ENCODE measurements around the gene PPM1F.
A peak's percentile ranks its signal among the peaks of the same experiment; 100 is the strongest.

The PPM1F gene, protein sequence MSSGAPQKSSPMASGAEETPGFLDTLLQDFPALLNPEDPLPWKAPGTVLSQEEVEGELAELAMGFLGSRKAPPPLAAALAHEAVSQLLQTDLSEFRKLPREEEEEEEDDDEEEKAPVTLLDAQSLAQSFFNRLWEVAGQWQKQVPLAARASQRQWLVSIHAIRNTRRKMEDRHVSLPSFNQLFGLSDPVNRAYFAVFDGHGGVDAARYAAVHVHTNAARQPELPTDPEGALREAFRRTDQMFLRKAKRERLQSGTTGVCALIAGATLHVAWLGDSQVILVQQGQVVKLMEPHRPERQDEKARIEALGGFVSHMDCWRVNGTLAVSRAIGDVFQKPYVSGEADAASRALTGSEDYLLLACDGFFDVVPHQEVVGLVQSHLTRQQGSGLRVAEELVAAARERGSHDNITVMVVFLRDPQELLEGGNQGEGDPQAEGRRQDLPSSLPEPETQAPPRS

DNA sequence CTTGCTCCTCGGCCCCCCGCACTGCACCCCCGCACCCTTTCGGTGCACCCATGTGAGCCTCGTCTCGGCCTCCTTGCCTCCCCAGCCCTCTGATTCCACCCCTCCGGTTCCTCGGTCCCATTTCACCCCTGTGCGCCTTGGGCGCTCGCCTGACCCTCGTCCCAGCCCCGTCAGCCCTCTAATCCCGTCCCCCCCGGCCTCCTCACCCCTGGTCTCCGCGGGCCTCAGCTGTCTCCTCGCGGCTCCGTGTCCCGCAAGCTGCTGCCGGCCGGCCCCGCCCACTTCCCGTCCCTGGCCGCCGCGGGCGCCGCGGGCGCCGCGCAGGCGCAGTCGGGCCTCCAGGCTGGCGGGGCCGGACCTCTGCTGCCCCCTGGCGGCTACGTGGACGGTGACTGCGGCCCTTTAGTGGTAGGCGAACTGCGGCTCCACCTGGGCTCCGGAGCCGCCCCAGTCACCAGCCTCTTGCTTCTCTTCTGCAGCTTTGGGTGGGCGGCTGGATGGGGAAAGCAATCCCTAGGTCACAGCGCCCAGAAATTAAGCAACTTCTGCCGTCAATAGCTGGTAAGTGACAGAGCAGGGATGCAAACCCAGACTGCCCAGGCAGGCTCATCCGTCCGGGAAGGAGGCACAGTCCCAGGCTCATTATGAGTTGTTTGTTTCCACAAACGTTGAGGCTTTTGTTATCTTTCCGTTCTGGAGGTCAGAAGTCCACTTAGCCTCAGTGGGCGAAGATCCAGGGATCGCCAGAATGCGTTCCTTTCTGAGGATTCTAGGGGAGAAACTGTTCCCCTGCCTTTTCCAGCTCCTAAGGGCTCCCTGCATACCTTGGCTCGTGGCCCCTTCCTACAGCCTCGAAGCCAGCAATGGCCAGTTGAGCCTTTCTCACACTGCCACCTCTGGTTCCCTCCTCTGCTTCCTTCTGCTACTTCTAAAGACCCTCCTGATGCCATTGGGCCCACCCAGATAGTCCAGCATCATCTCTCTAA is at the start of gene PPM1F:
PPM1F (minus strand) TSS at position 263 of the 986 bp plus-strand sequence. CDS start 6,800 bp downstream, outside the sequence.
- DNase-seq: peak; percentile 98

DNA sequence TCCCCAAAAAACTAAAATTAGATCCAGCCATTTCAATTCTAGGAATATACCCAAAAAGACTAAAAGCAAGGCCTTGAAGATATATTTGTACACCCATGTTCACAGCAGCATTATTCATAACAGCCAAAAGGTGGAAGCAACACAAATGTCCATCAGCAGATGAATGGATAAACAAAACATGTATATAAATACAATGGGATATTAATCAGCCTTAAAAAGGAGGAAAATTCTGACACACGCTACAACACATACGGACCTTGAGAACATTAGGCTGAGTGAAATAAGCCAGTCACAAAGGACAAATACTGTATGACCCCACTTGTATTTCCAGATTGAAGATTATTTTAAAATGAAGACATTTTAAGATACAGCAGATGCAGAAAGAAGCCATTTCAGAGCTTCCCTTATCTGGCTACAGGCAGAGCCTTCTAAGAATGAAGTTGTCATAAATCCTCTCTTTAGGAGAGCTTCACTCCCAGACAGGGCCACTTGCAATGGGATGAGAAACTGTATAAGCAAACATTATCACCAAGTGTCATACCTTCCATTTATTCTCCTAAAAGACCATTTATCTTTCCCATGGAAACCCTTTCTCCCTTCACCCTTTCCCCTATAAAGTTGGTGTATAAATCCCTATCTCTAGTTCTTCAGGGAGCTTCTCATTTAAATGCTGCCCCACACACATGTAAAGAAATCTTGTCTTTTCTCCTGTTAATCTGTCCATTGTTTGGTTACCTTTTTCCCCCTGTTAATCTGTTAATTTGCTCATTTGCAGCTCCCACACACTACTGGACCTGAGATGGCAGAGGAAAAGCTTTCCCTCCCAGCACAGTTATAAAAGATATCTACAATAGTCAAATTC is 49.2 kb upstream of the PPM1F start:
- DNase-seq: no peak

DNA sequence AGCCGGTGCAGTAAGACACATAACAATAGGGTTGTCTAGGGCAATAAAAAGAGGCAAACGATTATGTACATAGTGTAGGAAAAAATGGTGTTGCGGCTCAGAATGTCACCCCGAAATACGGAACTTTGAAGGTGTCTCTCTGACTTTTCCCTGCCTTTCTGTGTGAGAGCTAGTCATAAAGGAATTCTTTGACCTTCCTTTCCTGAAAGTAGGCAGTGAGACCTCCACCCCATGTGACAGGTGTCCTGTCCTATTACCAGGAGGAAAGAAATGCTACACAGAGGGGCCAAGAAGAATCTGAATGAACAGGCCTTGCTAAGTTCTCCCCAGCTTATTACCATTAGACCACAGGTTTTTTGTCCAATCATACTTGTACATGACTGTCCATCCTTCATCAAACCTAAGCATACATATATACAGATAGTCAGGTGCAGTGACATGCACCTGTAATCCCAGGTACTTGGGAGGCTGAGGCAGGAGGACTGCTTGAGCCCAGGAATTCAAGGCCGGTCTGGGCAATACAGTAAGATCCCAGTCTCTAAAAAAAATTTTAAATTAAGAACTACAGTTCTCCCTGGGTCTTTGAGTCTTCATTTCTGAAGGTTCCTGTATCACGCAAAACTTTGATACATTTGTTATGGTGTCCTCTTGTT is 46.1 kb upstream of the PPM1F start:
- DNase-seq: no peak

DNA sequence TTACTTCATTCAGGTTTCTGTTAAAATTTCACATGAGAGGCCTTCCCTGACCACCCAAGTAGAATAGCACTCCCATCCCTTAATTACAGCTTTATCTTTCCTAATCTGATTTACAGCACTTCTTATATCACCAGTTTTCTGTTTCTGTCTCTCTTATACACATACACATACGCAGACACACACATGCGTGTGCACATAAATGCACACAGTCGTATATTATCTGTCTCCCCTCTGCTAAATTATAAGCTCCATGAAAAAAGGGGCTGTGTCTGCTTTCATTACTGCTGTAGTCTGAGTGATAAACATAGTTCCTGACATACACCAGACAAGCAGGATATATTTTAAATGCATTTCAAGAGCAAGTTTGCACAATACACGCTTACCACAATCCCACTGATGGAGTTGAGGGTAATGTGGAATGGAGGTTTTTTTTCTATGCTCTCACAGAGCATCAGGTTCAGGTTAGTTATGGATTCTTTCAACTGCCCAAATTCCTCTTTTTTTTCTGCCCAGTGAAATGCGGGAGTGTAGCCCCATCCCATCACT is 43.6 kb upstream of the PPM1F start:
- no peak for DNase-seq

DNA sequence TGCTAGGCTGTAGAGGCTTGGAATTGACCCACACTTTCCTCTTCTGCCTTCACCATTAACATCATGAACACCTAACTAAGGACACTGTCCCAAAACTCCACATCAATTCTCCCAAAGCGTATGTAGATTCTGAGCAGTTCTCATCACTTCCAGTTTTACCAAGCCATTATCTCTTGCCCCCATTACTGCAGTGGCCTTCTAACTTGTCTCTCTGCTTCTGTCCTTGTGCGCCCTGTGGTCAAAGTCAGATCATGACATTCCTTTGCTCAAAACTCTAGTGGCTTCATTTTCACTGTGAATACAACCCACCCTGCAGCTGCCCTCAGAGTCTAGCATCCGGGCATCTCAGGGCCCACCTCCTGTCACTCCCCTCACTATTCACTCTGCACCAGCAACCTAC is 43.0 kb upstream of the PPM1F start:
- no peak for DNase-seq

DNA sequence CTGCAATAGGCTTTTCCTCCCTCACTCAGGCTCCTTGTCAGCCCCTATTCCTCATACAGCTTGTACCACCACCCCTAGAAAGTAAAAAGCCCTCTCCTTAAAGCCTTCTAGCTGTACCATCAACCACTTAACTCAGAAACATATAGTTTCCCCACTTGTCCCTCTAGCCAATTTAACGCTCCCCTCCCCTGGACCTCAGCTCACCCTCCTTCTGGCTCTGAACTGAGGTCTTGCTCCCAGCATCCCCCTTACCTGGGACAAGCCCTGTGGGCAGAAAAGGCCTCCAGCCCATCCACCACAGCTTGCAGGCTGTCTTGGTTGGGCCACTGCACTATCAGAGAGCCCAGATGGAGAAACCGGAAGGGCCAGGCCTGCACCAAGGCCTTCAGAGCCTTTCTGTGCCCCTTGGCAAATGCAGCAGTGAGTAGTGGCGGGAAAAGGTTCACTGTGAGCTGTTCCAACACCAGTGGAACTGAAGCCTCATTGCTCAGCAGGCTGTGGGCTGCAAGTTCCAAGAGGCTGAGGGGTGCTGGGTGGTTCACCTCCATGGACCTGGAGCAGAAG is 42.3 kb upstream of the PPM1F start:
- no peak for DNase-seq

DNA sequence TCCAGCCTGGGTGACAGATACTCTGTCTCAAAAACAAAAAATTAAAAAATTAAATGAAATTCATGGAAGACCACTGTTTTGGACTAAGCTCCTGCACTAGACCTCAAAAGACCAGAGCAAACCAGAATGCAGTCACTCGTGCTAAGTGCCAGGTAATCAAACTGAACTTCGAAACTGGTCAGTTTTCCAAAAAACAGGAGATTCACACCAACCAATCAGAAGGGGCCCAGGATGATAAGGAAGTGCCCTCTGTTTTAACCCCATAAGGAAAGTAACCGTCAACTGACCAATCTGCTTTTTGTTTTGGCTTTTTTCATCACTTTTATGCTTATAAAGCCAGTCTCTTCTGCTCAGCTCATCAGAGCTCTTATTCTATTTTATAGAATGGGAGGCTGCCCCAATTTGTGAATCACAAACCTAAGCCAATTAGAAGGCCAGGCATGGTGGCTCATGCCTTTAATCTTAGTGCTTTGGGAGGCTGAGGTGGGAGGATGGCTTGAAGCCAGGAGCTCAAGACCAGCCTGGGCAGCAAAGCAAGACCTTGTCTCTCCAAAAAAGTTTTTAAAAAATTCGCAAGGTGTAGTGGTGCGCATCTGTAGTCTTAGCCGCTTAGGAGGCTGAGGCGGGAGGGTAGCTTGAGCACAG is 40.1 kb upstream of the PPM1F start:
- no peak for DNase-seq

DNA sequence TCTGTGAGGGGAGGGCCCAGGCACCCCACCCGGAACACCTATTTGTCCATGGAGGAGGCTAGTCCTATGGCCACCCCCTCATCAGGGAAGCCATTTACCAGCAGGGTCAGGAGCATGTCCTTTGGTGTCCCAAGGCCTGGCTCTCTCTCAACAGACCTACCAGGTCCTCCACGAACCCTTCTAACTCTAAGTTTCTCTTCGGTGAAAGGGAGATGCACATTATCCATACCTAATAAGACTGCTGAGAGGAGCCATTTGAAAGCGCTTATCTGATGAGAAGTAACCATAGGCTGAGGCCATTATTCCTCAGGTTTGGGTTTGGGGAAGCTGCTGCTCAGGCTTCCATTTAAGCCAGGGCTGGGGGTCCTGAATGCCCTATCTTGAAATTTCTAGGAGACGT is 39.1 kb upstream of the PPM1F start:
- no peak for DNase-seq

DNA sequence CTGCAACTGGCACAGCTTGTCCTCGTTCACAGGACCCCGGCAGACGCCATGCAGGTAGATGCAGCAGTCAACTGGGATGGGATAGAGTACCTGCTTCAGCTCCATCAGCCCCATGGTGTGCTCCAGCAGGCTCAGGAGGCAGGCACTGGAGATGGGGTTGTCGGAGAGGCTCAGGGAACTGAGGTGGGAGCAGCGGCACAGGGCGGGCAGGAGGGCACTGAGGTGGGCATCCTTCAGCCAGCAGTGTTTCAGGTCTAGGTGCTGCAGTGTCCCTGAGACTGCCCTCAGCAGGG is 38.6 kb upstream of the PPM1F start:
- DNase-seq: no peak

DNA sequence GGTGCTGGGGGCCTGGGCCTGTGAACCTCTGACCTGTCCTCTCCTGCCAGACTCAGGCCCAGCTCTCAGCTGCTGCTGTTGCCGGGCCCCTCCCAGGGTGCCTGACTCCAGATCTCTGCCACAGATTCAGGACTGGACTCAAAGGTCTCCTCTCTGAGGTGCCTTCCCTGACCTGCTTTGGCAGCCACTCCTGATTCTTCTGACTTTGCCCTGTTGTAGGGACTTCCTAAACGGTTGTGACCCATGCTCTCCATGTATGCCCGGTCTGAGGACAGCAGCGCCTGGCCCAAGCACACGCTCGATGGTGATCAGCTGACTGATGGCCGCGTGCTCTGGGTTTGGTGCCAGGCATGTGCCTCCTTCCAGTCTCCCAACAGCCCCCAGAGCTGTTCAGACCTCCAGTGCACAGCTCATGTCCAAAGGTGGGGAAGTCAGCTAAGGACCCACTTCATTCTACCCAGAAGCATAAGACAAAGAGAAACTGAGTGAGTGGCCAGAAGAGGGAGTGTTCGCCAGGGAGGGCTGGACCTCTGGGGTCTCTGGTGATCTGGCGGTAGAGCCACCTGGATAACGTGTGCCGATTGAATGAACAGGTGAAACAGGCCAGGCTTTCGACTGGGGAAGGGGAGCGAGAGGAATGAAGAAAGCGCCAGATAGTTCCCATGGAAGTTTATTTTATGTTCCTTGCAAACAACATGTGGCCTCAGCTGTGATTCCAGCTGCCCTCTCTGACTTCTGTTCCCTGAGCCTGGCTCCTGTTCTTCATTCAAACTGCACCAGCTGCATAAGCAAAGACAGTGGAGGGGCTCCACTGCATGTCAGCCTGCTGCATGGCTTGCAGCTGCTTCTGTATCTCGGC is 38.0 kb upstream of the PPM1F start:
- no peak for DNase-seq

DNA sequence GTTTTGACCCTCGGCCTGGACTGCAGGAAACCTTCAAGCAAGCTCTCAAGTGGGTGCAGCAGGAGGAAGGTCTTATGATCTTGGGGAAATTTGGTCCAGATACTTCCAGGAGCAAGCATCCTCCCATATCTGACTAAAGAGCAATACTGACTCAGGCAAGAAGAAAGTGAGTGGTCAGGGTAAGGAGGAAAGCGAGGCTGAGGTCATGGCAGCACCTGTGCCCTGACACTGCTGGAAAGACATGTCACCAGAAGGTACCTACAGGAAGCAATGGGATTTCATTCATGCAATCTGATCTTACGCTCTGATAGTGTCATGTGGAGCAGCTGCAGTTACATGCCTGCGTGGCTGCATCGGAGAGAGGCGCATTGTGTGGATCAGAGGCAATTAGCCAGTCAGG is 36.4 kb upstream of the PPM1F start:
- no peak for DNase-seq

DNA sequence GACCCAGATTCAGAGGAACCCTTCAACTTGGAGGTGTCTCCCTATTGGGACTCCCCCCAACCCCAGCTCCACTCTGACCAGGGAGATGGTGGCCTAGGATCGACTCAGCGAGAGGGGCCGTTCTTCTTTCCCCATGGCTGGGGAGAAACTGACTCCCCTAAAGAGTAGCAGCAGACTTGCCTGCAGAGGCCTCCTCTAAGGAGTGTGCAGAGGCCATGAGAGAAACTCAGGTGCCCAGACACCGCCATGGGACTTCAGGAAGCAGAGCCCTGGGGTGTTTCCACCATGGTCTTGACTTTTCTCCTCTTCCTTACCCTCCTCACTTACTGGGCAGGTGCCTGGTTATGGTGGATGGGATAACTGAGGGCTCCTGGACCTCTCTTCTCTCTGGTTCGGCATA is 32.6 kb upstream of the PPM1F start:
- no peak for DNase-seq

DNA sequence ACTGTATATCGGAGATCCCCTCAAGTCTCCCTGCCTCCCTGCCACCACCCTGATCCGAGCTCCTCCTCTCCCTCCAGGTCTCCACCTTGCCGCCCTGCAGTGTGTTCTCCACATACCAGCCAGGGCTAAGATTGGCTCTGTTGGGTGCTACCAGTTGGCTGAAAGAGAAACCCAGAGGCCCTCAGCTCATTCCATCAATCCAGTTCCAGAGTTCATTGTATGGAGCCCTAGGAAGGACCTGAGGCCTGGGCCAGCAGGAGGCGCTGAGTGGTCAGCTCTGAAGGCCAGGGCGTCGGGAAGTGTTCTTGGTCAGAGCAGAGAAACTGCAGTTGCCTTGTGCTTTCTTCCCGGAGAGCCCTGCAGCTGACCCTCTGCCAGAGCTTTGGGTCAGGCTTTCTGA is 32.1 kb upstream of the PPM1F start:
- no peak for DNase-seq

DNA sequence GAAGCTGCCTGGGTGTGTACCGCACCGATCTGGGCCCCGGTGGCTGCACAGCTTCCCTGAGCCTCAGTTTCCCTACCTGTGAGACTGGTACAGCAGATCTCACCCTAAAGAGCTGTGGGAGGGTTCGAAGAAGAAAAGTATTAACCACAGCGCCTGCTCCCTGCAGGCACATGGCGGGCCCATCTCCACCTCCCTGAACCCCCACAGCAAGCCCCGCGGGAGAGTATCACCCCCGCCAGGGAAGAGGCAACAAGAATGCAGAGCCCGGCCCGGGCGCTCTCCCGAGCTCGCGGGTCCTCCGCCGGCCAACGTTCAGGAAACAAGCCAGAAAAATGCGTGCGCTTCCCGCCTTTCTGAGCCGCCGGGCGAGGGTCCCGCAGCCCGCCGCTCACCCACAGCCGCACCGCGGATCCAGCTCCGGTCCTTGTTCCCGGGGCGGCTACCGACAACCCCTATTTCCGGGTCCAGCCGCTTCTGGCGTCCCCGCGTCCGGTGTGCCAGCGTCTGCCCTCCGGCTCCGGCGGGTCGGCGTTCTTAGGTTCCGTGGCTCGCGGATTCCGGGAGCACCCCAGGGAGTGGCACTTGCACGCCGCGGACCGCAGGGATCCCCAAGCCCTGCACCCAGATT is 29.8 kb upstream of the PPM1F start, which contains the start of gene TOP3B:
TOP3B (minus strand) TSS at position 450 of the 628 bp plus-strand sequence. CDS start 7,078 bp downstream, outside the sequence.
- peak; percentile 95 for DNase-seq

DNA sequence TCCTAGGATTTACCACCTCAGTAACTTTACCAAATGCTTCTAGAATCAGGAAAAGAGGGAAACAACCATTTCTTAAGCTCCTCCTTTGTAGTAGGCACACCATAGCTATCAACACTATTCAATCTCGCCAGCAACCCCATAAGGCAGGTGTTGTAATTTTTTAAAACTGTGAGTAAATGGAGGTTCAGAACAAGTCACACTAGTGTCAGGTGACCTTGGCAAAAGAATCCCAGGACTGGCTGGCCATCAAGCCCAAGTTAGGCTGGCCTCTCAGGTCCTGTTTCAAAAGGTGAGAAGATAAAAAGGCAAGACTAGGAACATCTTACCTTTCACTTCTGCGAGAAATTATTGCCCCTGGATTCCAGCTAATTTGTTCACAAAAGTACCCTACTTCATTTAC is 29.2 kb upstream of the PPM1F start:
- no peak for DNase-seq

DNA sequence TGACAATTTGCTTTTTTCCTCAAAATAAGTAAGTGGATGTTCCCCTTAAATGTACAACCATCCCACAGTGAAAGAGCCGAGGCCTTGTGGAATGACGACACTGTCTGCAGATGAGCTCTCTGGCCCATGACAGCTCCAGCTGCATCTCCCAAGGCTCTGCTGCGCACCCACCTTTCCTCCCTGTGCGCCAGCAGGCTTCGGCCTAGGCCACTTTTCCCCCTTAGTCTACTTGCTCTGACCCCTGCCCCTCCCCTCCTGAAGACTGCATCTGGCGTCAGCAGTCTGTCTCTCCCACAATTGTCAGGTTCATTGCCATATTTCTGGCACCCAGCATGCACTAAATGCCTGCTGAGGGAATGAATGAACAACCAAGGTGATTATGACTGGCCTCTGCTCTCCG is 27.9 kb upstream of the PPM1F start:
- no peak for DNase-seq

DNA sequence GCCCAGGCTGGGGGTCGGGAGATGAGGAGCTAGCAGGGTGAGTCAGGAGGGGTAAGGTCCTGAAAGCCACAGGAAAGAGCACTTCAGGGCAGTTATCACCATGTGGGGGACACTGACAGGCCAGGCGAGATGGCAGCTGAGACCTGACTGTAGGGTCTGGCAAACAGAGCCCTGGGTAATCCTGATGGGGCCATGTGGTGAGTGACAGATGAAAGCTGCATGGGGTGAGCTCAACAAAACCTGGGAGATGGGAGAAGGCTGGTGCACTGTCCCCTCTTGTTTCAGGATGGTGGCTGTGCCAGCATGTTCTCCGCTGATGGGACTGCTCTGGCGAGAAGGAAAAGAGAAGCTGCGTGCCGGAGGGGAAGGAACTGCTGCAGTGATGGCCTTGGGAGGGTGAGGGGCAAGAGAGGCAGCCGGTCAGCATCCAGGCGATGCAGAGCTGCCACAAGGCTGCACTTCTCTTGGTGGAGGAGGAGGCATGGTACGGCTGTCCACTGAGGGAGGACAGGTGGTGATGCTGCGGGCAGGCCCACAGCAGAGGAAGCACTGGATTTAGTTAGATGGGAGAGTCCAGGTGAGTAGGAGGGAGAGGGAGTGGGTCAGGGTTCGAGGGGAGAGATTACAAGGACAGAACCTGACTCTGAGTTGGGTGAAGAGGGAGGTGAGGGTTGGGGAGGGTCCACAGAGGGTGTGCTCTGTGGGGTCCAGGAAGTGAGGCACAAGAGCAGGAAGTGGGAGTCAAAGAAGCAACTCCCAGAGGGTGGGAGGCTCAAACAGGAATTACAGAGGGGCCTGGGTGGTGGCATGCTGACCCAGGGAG is 26.1 kb upstream of the PPM1F start:
- no peak for DNase-seq

DNA sequence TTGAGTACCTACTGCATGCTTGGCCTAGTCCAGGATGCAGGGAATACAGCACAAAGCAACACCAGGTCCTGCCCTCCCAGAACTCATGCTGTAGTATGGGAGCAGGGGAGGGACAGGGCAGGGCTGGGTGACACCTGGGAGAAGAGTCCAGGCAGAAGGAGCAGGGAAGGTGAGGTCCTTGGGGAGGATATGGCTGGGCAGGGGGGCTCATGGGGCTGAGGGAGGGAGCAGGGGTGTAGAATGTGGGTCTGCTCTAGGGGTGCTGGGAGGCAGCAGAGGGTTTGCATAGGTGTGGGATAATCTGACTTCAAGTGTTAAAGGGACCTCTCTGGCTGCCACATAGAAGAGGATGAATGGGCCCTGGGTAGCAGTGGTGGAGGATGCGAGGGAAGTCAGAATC is 25.2 kb upstream of the PPM1F start:
- no peak for DNase-seq

DNA sequence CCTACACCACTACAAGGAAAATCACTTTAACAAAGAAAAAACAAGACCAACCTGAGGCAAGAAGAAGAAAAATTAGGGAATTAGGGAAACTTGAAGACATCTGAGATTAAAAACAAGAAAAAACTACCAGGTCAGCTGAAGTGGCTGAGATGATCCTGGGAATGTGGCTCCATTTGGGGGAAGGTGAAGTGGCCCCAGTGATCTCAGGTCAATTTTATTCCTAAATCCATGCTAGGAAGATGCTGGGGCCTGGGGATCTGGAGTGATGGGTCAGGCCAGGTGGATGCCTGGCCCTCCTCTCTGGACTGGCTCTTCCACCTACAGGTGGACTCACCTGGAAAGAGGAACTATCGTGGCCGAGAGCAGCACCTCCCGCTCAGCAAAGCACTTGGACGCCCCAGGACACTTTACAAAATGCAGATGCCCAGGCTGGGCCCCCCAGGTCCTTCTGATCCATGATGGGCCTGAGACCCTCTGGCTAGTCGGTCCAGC is 23.3 kb upstream of the PPM1F start:
- DNase-seq: no peak
